Measurements from ENCODE around the gene MIDN.

Gene MIDN

DNA sequence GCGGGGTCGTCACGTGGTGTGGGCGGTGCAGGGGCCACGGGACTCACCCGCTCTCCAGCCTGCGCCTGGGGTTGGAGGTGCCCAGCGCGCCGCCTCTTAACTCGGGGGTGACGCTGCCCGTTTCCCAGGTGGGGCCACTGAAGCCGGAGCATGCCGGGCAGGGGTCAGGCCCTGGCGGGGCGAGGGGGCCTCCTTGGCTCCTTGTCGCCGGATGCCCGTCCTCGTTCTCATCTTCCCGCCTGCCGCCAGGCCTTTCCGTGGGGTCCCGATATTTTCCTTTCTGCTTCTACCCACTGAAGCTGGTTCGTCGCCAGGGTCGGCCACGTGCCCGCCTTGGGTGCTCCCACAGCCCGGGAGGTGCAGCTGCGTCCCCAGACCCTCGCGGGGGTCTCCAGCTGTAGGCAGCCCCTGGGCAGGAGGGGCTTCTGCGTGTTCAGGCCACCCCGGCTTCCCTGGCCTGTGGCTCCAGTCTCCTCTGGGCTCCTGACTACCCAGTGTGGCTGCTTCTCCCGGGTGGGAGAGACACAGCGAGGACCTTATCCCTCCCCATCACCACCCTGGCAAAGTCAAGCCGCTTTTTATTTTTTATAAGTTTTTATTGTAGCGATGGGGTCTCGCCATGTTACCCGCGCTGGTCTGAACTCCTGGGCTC, 27.7 kb downstream of the MIDN start:
- Histone ChIP-seq H2AFZ (ENCODE audit: insufficient read depth, low read length, poor library complexity) (peak overlapping the region; percentile 79), H3K14ac (ENCODE audit: low read length) (peak overlapping the region; percentile 94), H4K8ac (ENCODE audit: low read depth, low read length) (peak overlapping the region; percentile 80), H3K79me2 (ENCODE audit: control insufficient read depth, insufficient read depth, low read length, poor library complexity) (peaks cover 12% of the 10 kb centered on the region), H4K91ac (ENCODE audit: low read depth, low read length) (peak overlapping the region; percentile 88), H3K9ac (ENCODE audit: low read length) (peak overlapping the region; percentile 90), H2BK120ac (ENCODE audit: insufficient read depth, low read length, poor library complexity) (peak overlapping the region; percentile 55), H4K12ac (ENCODE audit: low read depth, low read length) (peak overlapping the region; percentile 60), H3K23ac (ENCODE audit: low read length) (no peak overlapping the region), H3K27ac (ENCODE audit: low read depth, low read length) (peak overlapping the region; percentile 75), H2BK12ac (ENCODE audit: low read length) (peak overlapping the region; percentile 10), H3K27me3 (ENCODE audit: insufficient read depth, low read length) (no peaks in the 10 kb centered on the region), H2AK5ac (ENCODE audit: low read length) (peak overlapping the region; percentile 88), H3K4me1 (ENCODE audit: control insufficient read depth in 1 of 2, insufficient read depth in 2 of 2, low read length in 2 of 2) (peaks cover 17 to 18% of the 10 kb centered on the region in 2 experiments), H3K18ac (ENCODE audit: low read length) (peak overlapping the region; percentile 81), H3K4me2 (ENCODE audit: low read length) (peak overlapping the region; percentile 82), H3K9me3 (ENCODE audit: insufficient read depth, low read depth, low read length) (no peaks in the 10 kb centered on the region), H3K4me3 (ENCODE audit: low read depth, low read length) (peak overlapping the region; percentile 79), H3K36me3 (ENCODE audit: control insufficient read depth in 1 of 2, insufficient read depth in 2 of 2, low read length in 2 of 2) (peaks cover 48% of the 10 kb centered on the region in 2 experiments), H3K4ac (ENCODE audit: low read depth, low read length) (peak overlapping the region; percentile 81), H2BK5ac (ENCODE audit: low read depth, low read length, poor library complexity) (peak overlapping the region; percentile 81), H3K79me1 (ENCODE audit: low read length) (peaks cover 12% of the 10 kb centered on the region)
- no CpG with 5 or more reads among the region's 43 CpGs for WGBS (ENCODE audit: extremely low coverage, insufficient coverage, insufficient read length)
- DNase-seq: no peak

- no peak overlapping the region for H3K27ac ChIP-seq (ENCODE audit: low read depth, low read length)
- H3K79me1 ChIP-seq (ENCODE audit: low read length): peaks cover 12% of the 10 kb centered on the region
- no CpG with 5 or more reads among the region's 10 CpGs for WGBS (ENCODE audit: extremely low coverage, insufficient coverage, insufficient read length)
- no peak overlapping the region for H2BK12ac ChIP-seq (ENCODE audit: low read length)
- H2BK120ac ChIP-seq (ENCODE audit: insufficient read depth, low read length, poor library complexity): no peak overlapping the region
- no peak for DNase-seq
- H3K4me2 ChIP-seq (ENCODE audit: low read length): no peak overlapping the region
- H3K4ac ChIP-seq (ENCODE audit: low read depth, low read length): peak overlapping the region; percentile 4
- H4K12ac ChIP-seq (ENCODE audit: low read depth, low read length): peak overlapping the region; percentile 9
- no peaks in the 10 kb centered on the region for H3K9me3 ChIP-seq (ENCODE audit: insufficient read depth, low read depth, low read length)
- H3K23ac ChIP-seq (ENCODE audit: low read length): no peak overlapping the region
- no peak overlapping the region for H2BK5ac ChIP-seq (ENCODE audit: low read depth, low read length, poor library complexity)
- H3K36me3 ChIP-seq (ENCODE audit: control insufficient read depth in 1 of 2, insufficient read depth in 2 of 2, low read length in 2 of 2): peaks cover 43% of the 10 kb centered on the region in 2 experiments
- H3K14ac ChIP-seq (ENCODE audit: low read length): no peak overlapping the region
- H4K91ac ChIP-seq (ENCODE audit: low read depth, low read length): no peak overlapping the region
- H2AFZ ChIP-seq (ENCODE audit: insufficient read depth, low read length, poor library complexity): no peak overlapping the region
- no peak overlapping the region for H2AK5ac ChIP-seq (ENCODE audit: low read length)
- no peak overlapping the region for H3K9ac ChIP-seq (ENCODE audit: low read length)
- H3K4me1 ChIP-seq (ENCODE audit: control insufficient read depth in 1 of 2, insufficient read depth in 2 of 2, low read length in 2 of 2): peaks cover 17 to 18% of the 10 kb centered on the region in 2 experiments
- no peaks in the 10 kb centered on the region for H3K27me3 ChIP-seq (ENCODE audit: insufficient read depth, low read length)
- no peak overlapping the region for H4K8ac ChIP-seq (ENCODE audit: low read depth, low read length)
- peaks cover 10% of the 10 kb centered on the region for H3K79me2 ChIP-seq (ENCODE audit: control insufficient read depth, insufficient read depth, low read length, poor library complexity)
- no peak overlapping the region for H3K4me3 ChIP-seq (ENCODE audit: low read depth, low read length)
- no peak overlapping the region for H3K18ac ChIP-seq (ENCODE audit: low read length)
These were observed 28.2 kb downstream of the MIDN start for GRCh38 chr19:1276628-1277022.

GRCh38 chr19:1277061-1277460, 28.7 kb downstream of the MIDN start:
- no CpG with 5 or more reads among the region's 15 CpGs for WGBS (ENCODE audit: extremely low coverage, insufficient coverage, insufficient read length)
- H3K4me2 ChIP-seq (ENCODE audit: low read length): no peak overlapping the region
- H3K18ac ChIP-seq (ENCODE audit: low read length): peak overlapping the region; percentile 18
- no peak overlapping the region for H4K91ac ChIP-seq (ENCODE audit: low read depth, low read length)
- H2BK12ac ChIP-seq (ENCODE audit: low read length): no peak overlapping the region
- H3K27me3 ChIP-seq (ENCODE audit: insufficient read depth, low read length): no peaks in the 10 kb centered on the region
- H3K9me3 ChIP-seq (ENCODE audit: insufficient read depth, low read depth, low read length): no peaks in the 10 kb centered on the region
- no peak overlapping the region for H2BK5ac ChIP-seq (ENCODE audit: low read depth, low read length, poor library complexity)
- no peak overlapping the region for H4K12ac ChIP-seq (ENCODE audit: low read depth, low read length)
- H3K4me1 ChIP-seq (ENCODE audit: control insufficient read depth in 1 of 2, insufficient read depth in 2 of 2, low read length in 2 of 2): peaks cover 17 to 18% of the 10 kb centered on the region in 2 experiments
- no peak overlapping the region for H2AFZ ChIP-seq (ENCODE audit: insufficient read depth, low read length, poor library complexity)
- no peak overlapping the region for H3K4me3 ChIP-seq (ENCODE audit: low read depth, low read length)
- H3K9ac ChIP-seq (ENCODE audit: low read length): no peak overlapping the region
- peaks cover 12% of the 10 kb centered on the region for H3K79me1 ChIP-seq (ENCODE audit: low read length)
- no peak overlapping the region for H3K27ac ChIP-seq (ENCODE audit: low read depth, low read length)
- no peak overlapping the region for H3K14ac ChIP-seq (ENCODE audit: low read length)
- no peak overlapping the region for H2AK5ac ChIP-seq (ENCODE audit: low read length)
- peaks cover 39% of the 10 kb centered on the region in 2 experiments for H3K36me3 ChIP-seq (ENCODE audit: control insufficient read depth in 1 of 2, insufficient read depth in 2 of 2, low read length in 2 of 2)
- H3K79me2 ChIP-seq (ENCODE audit: control insufficient read depth, insufficient read depth, low read length, poor library complexity): peaks cover 10% of the 10 kb centered on the region
- H3K23ac ChIP-seq (ENCODE audit: low read length): no peak overlapping the region
- H4K8ac ChIP-seq (ENCODE audit: low read depth, low read length): no peak overlapping the region
- H3K4ac ChIP-seq (ENCODE audit: low read depth, low read length): no peak overlapping the region
- H2BK120ac ChIP-seq (ENCODE audit: insufficient read depth, low read length, poor library complexity): no peak overlapping the region
- DNase-seq: no peak

- Histone ChIP-seq H2BK12ac (ENCODE audit: low read length) (no peak overlapping the region), H2AK5ac (ENCODE audit: low read length) (no peak overlapping the region), H3K36me3 (ENCODE audit: control insufficient read depth in 1 of 2, insufficient read depth in 2 of 2, low read length in 2 of 2) (peaks cover 30% of the 10 kb centered on the region in 2 experiments), H3K23ac (ENCODE audit: low read length) (no peak overlapping the region), H2AFZ (ENCODE audit: insufficient read depth, low read length, poor library complexity) (no peak overlapping the region), H3K9ac (ENCODE audit: low read length) (no peak overlapping the region), H4K8ac (ENCODE audit: low read depth, low read length) (no peak overlapping the region), H3K27me3 (ENCODE audit: insufficient read depth, low read length) (no peaks in the 10 kb centered on the region), H3K79me1 (ENCODE audit: low read length) (peaks cover 12% of the 10 kb centered on the region), H3K79me2 (ENCODE audit: control insufficient read depth, insufficient read depth, low read length, poor library complexity) (peaks cover 10% of the 10 kb centered on the region), H3K4ac (ENCODE audit: low read depth, low read length) (no peak overlapping the region), H2BK120ac (ENCODE audit: insufficient read depth, low read length, poor library complexity) (no peak overlapping the region), H3K9me3 (ENCODE audit: insufficient read depth, low read depth, low read length) (no peaks in the 10 kb centered on the region), H3K4me3 (ENCODE audit: low read depth, low read length) (no peak overlapping the region), H3K18ac (ENCODE audit: low read length) (no peak overlapping the region), H3K4me1 (ENCODE audit: control insufficient read depth in 1 of 2, insufficient read depth in 2 of 2, low read length in 2 of 2) (peaks cover 17 to 18% of the 10 kb centered on the region in 2 experiments), H3K4me2 (ENCODE audit: low read length) (no peak overlapping the region), H2BK5ac (ENCODE audit: low read depth, low read length, poor library complexity) (no peak overlapping the region), H4K91ac (ENCODE audit: low read depth, low read length) (no peak overlapping the region), H3K27ac (ENCODE audit: low read depth, low read length) (no peak overlapping the region), H4K12ac (ENCODE audit: low read depth, low read length) (no peak overlapping the region), H3K14ac (ENCODE audit: low read length) (no peak overlapping the region)
- DNase-seq: no peak
- WGBS (ENCODE audit: extremely low coverage, insufficient coverage, insufficient read length): no CpG with 5 or more reads among the region's 12 CpGs
These were observed 29.7 kb downstream of the MIDN start for GRCh38 chr19:1278074-1278473.

Data from trophoblast cell (in vitro differentiated cells and primary cell).